Upper lobe of left lung (tissue), 6 donors: ENCODE results near the gene FOXN3. TPM values are rescaled to one million over a fixed set of nuclear protein-coding genes. Genes with fewer than 3 reads are reported as not detected.

Experiments used
- ATAC-seq, 2 donors: fragments of 200-7000 bp; cut with Tn5 transposase; one replicate each; pipeline ENCODE4 v1.9.1; 2022; ENCODE audit warnings: mild to moderate bottlenecking in 2 of 2, moderate library complexity in 2 of 2; ENCODE audit not compliant: low FRiP score in 2 of 2
- DNase-seq, 2 donors: peaks; one replicate each; pipeline ENCODE4 v3.0.0-alpha.2; 2019 to 2020
- H3K27ac ChIP-seq, 4 donors: fragments of 200-600 bp; sonication (generic); one replicate each; pipeline ENCODE4 v1.5.1; 2016 to 2019
- H3K27me3 ChIP-seq, 4 donors: fragments of 200-600 bp; sonication (generic); one replicate each; pipeline ENCODE4 v1.5.1; 2017 to 2019
- H3K36me3 ChIP-seq, 4 donors: fragments of 200-600 bp; sonication (generic); one replicate each; pipeline ENCODE4 v1.5.1; 2016 to 2019
- H3K4me1 ChIP-seq, 4 donors: fragments of 200-600 bp; sonication (generic); one replicate each; pipeline ENCODE4 v1.5.1; 2018 to 2019
- H3K4me3 ChIP-seq, 4 donors: fragments of 200-600 bp; sonication (generic); one replicate each; pipeline ENCODE4 v1.5.1; 2017 to 2019; ENCODE audit warnings: mild to moderate bottlenecking in 2 of 4, moderate library complexity in 1 of 4
- H3K9me3 ChIP-seq, 4 donors: fragments of 200-600 bp; sonication (generic); one replicate each; pipeline ENCODE4 v1.5.1; 2018 to 2019
- CTCF ChIP-seq, 6 experiments: fragments of 450-650 bp in 4 of 6; fragments of 200-600 bp in 2 of 6; sonication (generic) in 2 of 6; IDR thresholded peaks; one replicate each; pipeline ENCODE4 v1.5.1; 2016 to 2019; ENCODE audit warnings: antibody characterized with exemption in 6 of 6
- EP300 ChIP-seq, 4 donors: sonication (generic); formaldehyde crosslinking; IDR thresholded peaks; one replicate each; pipeline ENCODE4 v1.5.1; 2017; ENCODE audit warnings: antibody characterized with exemption in 4 of 4, control low read depth in 2 of 4
- POLR2A ChIP-seq, 4 donors: fragments of 450-650 bp; IDR thresholded peaks; one replicate each; pipeline ENCODE4 v1.5.1; 2016 to 2017; ENCODE audit warnings: antibody characterized with exemption in 4 of 4, mild to moderate bottlenecking in 2 of 4
- POLR2AphosphoS5 ChIP-seq, 2 donors: sonication (generic); formaldehyde crosslinking; IDR thresholded peaks; one replicate each; pipeline ENCODE4 v1.5.1; 2017; ENCODE audit warnings: antibody characterized with exemption in 2 of 2
- WGBS, 2 donors: methylation state at CpG; one replicate each; pipeline ENCODE4 v1.1.5; 2017 to 2018; 5-methylcytosine and 5-hydroxymethylcytosine counted together
- total RNA-seq, 6 donors: library from RNA; depleted of rRNA in 4 of 6; stranded (reverse); fragments of >200 nt in 4 of 6; gene quantifications; one replicate each; pipeline versions ENCODE4 v1.1.0 to v1.2.1, GENCODE V29; 2016 to 2021
- donor health status: DM: no; HTN: no; CAD: no; lungs with moderate emphysema.
- donor health status: DM: no; HTN: yes; CAD: no; lungs with severe emphysema.

The FOXN3 gene
- total RNA-seq, 6 donors from 2014 or later = 63.4 to 115 (median 77.2) TPM

DNA sequence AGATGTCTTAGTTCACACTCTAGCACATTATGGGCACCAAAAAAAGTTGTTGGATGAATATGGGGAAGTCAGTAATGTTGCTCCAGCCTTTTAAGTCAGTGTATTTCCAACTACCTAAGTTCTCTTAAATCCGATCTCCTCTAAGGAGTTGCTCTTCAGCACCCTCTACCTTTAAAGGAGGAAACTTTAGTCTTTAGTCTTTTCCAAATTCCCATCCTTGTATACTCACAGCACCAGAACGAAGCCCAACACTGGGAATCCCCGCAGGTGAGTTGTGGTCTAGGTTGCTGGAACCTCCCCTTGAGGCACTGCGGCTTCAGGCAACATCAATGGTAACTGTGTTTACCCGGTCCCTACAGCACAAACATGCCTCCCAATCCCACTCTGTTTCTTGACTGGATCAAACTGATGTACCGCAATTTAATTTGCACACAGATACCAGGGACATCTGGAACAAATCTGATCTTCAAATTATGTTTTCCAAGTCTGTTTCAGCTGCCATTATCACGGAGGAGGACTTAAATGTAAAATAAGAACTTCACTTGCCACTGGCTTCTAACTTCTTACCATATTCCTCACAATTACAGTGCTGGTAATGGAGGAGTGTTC is 179.0 kb downstream of the FOXN3 start:
- Histone ChIP-seq H3K4me1 (peaks cover 0 to 19% (median 9%) of the 10 kb centered on the region in 4 donors), H3K27me3 (no peaks in the 10 kb centered on the region), H3K27ac (no peak overlapping the region), H3K4me3 (no peak overlapping the region), H3K9me3 (no peaks in the 10 kb centered on the region), H3K36me3 (no peaks in the 10 kb centered on the region)
- no peak for TF ChIP-seq POLR2A (IDR thresholded peaks at IDR 0.05)
- TF ChIP-seq POLR2AphosphoS5 (IDR thresholded peaks at IDR 0.05) = no peak
- no peak for TF ChIP-seq EP300 (IDR thresholded peaks at IDR 0.05)
- peak in 3 of 6 experiments; percentile 12 to 39 (median 29) for TF ChIP-seq CTCF (IDR thresholded peaks at IDR 0.05)
- ATAC-seq = peak in 1 of 2 donors; percentile 31
- DNase-seq = no peak
- 80 to 82% methylated on average over 7 of the region's 7 CpGs for WGBS, 2 donors

DNA sequence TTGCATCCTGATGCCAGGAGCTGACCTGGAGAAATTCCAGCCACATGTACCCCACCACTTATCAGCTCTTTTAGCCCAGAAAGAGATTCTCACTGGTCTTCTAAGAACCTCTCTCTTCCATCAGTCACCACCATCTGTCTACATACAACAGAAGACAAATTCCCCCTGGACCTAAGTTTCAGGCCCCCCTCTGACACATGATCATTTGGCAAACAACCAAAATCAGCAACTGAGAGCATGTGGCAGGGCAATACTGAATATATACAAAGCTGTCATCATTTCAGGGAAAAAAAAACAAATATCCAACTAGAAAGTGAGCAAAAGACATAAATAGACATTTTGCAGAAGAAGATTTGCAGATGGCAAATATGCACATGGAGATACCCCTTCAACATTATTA is 180.2 kb downstream of the FOXN3 start:
- H3K9me3 ChIP-seq = no peaks in the 10 kb centered on the region
- peaks cover 0 to 15% (median 5%) of the 10 kb centered on the region in 4 donors for H3K4me1 ChIP-seq
- no peak overlapping the region for H3K27ac ChIP-seq
- no peak for TF ChIP-seq EP300 (IDR thresholded peaks at IDR 0.05)
- TF ChIP-seq POLR2AphosphoS5 (IDR thresholded peaks at IDR 0.05) = no peak
- TF ChIP-seq POLR2A (IDR thresholded peaks at IDR 0.05) = no peak
- no peak for TF ChIP-seq CTCF (IDR thresholded peaks at IDR 0.05)
- DNase-seq (no peak), ATAC-seq (no peak)
- H3K36me3 ChIP-seq = no peaks in the 10 kb centered on the region
- no peak overlapping the region for H3K4me3 ChIP-seq
- H3K27me3 ChIP-seq = no peaks in the 10 kb centered on the region

DNA sequence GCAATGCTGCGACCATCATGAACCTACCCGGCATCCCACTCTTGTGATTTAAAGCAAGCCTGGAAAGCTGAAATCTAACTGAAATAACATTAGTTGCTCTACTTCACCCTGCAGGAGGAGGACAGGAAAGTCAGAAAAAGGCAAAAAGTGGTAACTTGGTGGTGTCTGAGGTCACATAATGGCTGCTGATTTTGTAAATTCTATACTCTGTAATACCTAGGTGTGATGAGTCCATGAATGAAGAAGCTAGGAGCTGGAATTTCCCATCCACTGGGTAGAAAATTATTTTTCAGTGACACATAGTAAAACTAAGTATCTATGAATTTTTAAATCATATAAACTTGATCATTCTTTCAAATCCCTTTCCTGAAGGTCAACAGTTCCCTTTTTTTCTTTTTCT is 183.8 kb downstream of the FOXN3 start:
- peaks cover 3 to 11% (median 6%) of the 10 kb centered on the region in 4 donors for H3K4me1 ChIP-seq
- no peaks in the 10 kb centered on the region for H3K27me3 ChIP-seq
- H3K9me3 ChIP-seq = no peaks in the 10 kb centered on the region
- no peak for TF ChIP-seq CTCF (IDR thresholded peaks at IDR 0.05)
- no peaks in the 10 kb centered on the region for H3K36me3 ChIP-seq
- no peak for ATAC-seq
- 90 to 98% methylated on average over 2 of the region's 2 CpGs for WGBS, 2 donors
- H3K4me3 ChIP-seq = no peak overlapping the region
- no peak overlapping the region for H3K27ac ChIP-seq
- no peak for DNase-seq

DNA sequence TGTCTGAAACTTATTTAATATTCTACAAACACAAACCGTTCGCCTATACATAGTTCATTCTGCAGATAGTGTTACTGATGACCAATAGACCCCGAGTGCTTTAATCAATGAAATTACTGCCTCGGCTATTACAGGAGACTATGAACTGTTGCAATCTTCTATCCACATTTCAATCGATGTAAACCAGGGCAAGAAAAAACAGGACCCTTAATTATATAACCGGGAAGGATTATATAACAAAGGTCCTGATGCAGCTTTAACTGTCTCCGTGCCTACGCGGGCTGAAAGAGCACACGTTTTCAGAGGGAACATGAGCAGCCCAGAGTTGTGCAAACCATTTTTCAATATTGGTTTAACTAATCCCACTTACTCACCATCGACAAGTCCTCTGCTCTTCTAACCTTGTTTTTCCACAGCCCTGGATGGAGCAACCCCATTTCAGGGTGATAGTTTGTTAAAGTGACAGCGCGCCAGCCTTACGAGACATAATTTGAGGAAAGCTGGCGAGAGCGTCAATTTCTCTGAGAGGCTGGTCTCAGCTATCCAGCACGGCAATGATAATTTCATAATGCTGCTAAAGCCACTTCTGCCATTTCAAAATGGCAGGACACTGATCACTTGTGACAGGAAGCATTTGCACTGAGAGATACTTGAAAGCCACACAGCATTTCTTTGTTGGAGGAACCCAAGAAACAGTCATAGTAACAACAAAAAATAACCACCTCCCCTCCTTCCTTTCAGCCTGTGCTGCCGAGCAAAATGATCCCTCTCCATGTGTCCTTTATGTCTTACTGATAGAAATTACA is 184.6 kb downstream of the FOXN3 start:
- 85% methylated on average over 18 of the region's 18 CpGs for WGBS, 2 donors
- H3K4me1 ChIP-seq = peaks cover 3 to 11% (median 6%) of the 10 kb centered on the region in 4 donors
- no peaks in the 10 kb centered on the region for H3K27me3 ChIP-seq
- no peaks in the 10 kb centered on the region for H3K9me3 ChIP-seq
- ATAC-seq (no peak), DNase-seq (no peak)
- no peak overlapping the region for H3K4me3 ChIP-seq
- H3K36me3 ChIP-seq = no peaks in the 10 kb centered on the region
- no peak for TF ChIP-seq EP300 (IDR thresholded peaks at IDR 0.05)
- no peak for TF ChIP-seq CTCF (IDR thresholded peaks at IDR 0.05)
- no peak for TF ChIP-seq POLR2A (IDR thresholded peaks at IDR 0.05)
- TF ChIP-seq POLR2AphosphoS5 (IDR thresholded peaks at IDR 0.05) = no peak
- H3K27ac ChIP-seq = no peak overlapping the region
